Ramos (cell line): ENCODE results near the gene RFXANK.
"Not testable (repeated sequence)": the region's sequence is repeated elsewhere in the genome, so short reads cannot be mapped to it uniquely, and the experiment has no call there.

Experiments used
- in situ Hi-C: fragments of 300-500 bp; cut with MboI; formaldehyde crosslinking; loops from one replicate; pipeline ENCODE4 v1.14.3; 2022; ENCODE audit warnings: low sequenced_read_pairs; ENCODE audit not compliant: unreplicated experiment

RFXANK gene

GRCh38 chr19:19192078-19192882 is at the start of gene RFXANK, which contains the start of gene BORCS8:
Gene RFXANK, plus strand, starts transcription at chr19:19192258. Its CDS starts 1,689 bp downstream, at chr19:19193947.
Gene BORCS8, minus strand, starts transcription at chr19:19192152. Its CDS starts 35 bp downstream, at chr19:19192117.
- in situ Hi-C loops, result no loop called here

- in situ Hi-C loops, result no loop called here
Observed at GRCh38 chr19:19142347-19142746, 49.7 kb upstream of the RFXANK start.

GRCh38 chr19:19145281-19145680 is 46.8 kb upstream of the RFXANK start:
- in situ Hi-C loops, result no loop called here

- in situ Hi-C loops, result no loop called here
Observed at GRCh38 chr19:19145684-19146608, 46.1 kb upstream of the RFXANK start.

GRCh38 chr19:19146865-19147264 is 45.2 kb upstream of the RFXANK start:
- in situ Hi-C loops, result no loop called here

- in situ Hi-C loops, result no loop called here
Observed at GRCh38 chr19:19147344-19147743, 44.7 kb upstream of the RFXANK start.

- in situ Hi-C loops, result not testable (repeated sequence)
Observed at GRCh38 chr19:19148504-19148903, 43.6 kb upstream of the RFXANK start.

GRCh38 chr19:19149435-19149834 is 42.6 kb upstream of the RFXANK start:
- in situ Hi-C loops, result no loop called here

- in situ Hi-C loops, result no loop called here
Observed at GRCh38 chr19:19151418-19151817, 40.6 kb upstream of the RFXANK start.

- in situ Hi-C loops, result no loop called here
Observed at GRCh38 chr19:19152668-19153384, 39.2 kb upstream of the RFXANK start.

GRCh38 chr19:19154768-19155494 is 37.1 kb upstream of the RFXANK start:
- in situ Hi-C loops, result no loop called here

- in situ Hi-C loops, result no loop called here
Observed at GRCh38 chr19:19155495-19156219, 36.4 kb upstream of the RFXANK start.

- in situ Hi-C loops, result no loop called here
Observed at GRCh38 chr19:19157808-19158207, 34.2 kb upstream of the RFXANK start.

- in situ Hi-C loops, result no loop called here
Observed at GRCh38 chr19:19159534-19159933, 32.5 kb upstream of the RFXANK start.

GRCh38 chr19:19160461-19161035 is 31.5 kb upstream of the RFXANK start:
- in situ Hi-C loops, result no loop called here

GRCh38 chr19:19162495-19162894 is 29.6 kb upstream of the RFXANK start:
- in situ Hi-C loops, result no loop called here

- in situ Hi-C loops, result no loop called here
Observed at GRCh38 chr19:19165396-19165795, 26.7 kb upstream of the RFXANK start.

- in situ Hi-C loops, result no loop called here
Observed at GRCh38 chr19:19167612-19168011, 24.4 kb upstream of the RFXANK start.
